Skeletal muscle cell (primary cell): ENCODE measurements around the gene MAGEA8.
"Not testable (repeated sequence)": the region's sequence is repeated elsewhere in the genome, so short reads cannot be mapped to it uniquely, and the experiment has no call there.

ENCODE experiments used
- DNase-seq: peaks from one replicate; pipeline ENCODE4 v3.0.0-alpha.2; 2010; ENCODE audit warnings: low read depth
- H3K4me3 ChIP-seq: 2 replicates; pipeline ENCODE4 v1.5.1; 2011; ENCODE audit warnings: low read depth, mild to moderate bottlenecking, control low read depth, low read length, moderate library complexity

Gene MAGEA8

GRCh38 chrX:149898554-149898953, 17.6 kb downstream of the MAGEA8 start:
- H3K4me3 ChIP-seq, result no peak overlapping the region
- no peak for DNase-seq

- no peak for DNase-seq
- peak overlapping the region; percentile 3 for H3K4me3 ChIP-seq
Measured at GRCh38 chrX:149903889-149904748, 23.1 kb downstream of the MAGEA8 start.

GRCh38 chrX:149908308-149908707, 27.3 kb downstream of the MAGEA8 start:
- no peak overlapping the region for H3K4me3 ChIP-seq
- no peak for DNase-seq

- H3K4me3 ChIP-seq, result no peak overlapping the region
- DNase-seq, result no peak
Measured at GRCh38 chrX:149908727-149909126, 27.7 kb downstream of the MAGEA8 start.

- H3K4me3 ChIP-seq, result no peak overlapping the region
- DNase-seq, result no peak
Measured at GRCh38 chrX:149909324-149910177, 28.6 kb downstream of the MAGEA8 start.

GRCh38 chrX:149910178-149910695, 29.3 kb downstream of the MAGEA8 start:
- H3K4me3 ChIP-seq, result no peak overlapping the region
- no peak for DNase-seq

GRCh38 chrX:149916745-149917392, 35.9 kb downstream of the MAGEA8 start:
- DNase-seq, result no peak

GRCh38 chrX:149923836-149924235, 42.9 kb downstream of the MAGEA8 start:
- DNase-seq, H3K4me3 ChIP-seq: not testable (repeated sequence)

More at GRCh38 chrX:149916745-149917392, 35.9 kb downstream of the MAGEA8 start:
- H3K4me3 ChIP-seq, result no peak overlapping the region

GRCh38 chrX:149924434-149924833, 43.5 kb downstream of the MAGEA8 start:
- not testable (repeated sequence) for DNase-seq, H3K4me3 ChIP-seq

- DNase-seq, H3K4me3 ChIP-seq: not testable (repeated sequence)
Measured at GRCh38 chrX:149927245-149927963, 46.4 kb downstream of the MAGEA8 start.

- not testable (repeated sequence) for H3K4me3 ChIP-seq
Measured at GRCh38 chrX:149927964-149928258, 46.9 kb downstream of the MAGEA8 start.

GRCh38 chrX:149928635-149929034, 47.7 kb downstream of the MAGEA8 start:
- H3K4me3 ChIP-seq, DNase-seq: not testable (repeated sequence)

More at GRCh38 chrX:149927964-149928258, 46.9 kb downstream of the MAGEA8 start:
- DNase-seq, result not testable (repeated sequence)

GRCh38 chrX:149929400-149929799, 48.4 kb downstream of the MAGEA8 start, which contains the start of gene HSFX4:
Gene HSFX4, plus strand, starts transcription at chrX:149929573. Its CDS starts 72 bp downstream, at chrX:149929645.
- DNase-seq, H3K4me3 ChIP-seq: not testable (repeated sequence)

- H3K4me3 ChIP-seq, DNase-seq: not testable (repeated sequence)
Measured at GRCh38 chrX:149931355-149931754, 50.4 kb downstream of the MAGEA8 start.

- not testable (repeated sequence) for H3K4me3 ChIP-seq, DNase-seq
Measured at GRCh38 chrX:149932150-149932549, 51.2 kb downstream of the MAGEA8 start.

- not testable (repeated sequence) for H3K4me3 ChIP-seq, DNase-seq
Measured at GRCh38 chrX:149932970-149933369, 52.0 kb downstream of the MAGEA8 start.

GRCh38 chrX:149933547-149933946, 52.6 kb downstream of the MAGEA8 start:
- not testable (repeated sequence) for H3K4me3 ChIP-seq, DNase-seq
